Upper lobe of left lung (tissue), 6 donors: Measurements from ENCODE around the gene MAB21L4. TPM values are rescaled to one million over a fixed set of nuclear protein-coding genes. Genes with fewer than 3 reads are reported as not detected.
A peak's percentile ranks its signal among the peaks of the same experiment; 100 is the strongest.

Source experiments
- ATAC-seq, 2 donors: fragments of 200-7000 bp; cut with Tn5 transposase; one replicate each; pipeline ENCODE4 v1.9.1; 2022; ENCODE audit warnings: mild to moderate bottlenecking in 2 of 2, moderate library complexity in 2 of 2; ENCODE audit not compliant: low FRiP score in 2 of 2
- DNase-seq, 2 donors: peaks; one replicate each; pipeline ENCODE4 v3.0.0-alpha.2; 2019 to 2020
- H3K27ac ChIP-seq, 4 donors: fragments of 200-600 bp; sonication (generic); one replicate each; pipeline ENCODE4 v1.5.1; 2016 to 2019
- H3K27me3 ChIP-seq, 4 donors: fragments of 200-600 bp; sonication (generic); one replicate each; pipeline ENCODE4 v1.5.1; 2017 to 2019
- H3K36me3 ChIP-seq, 4 donors: fragments of 200-600 bp; sonication (generic); one replicate each; pipeline ENCODE4 v1.5.1; 2016 to 2019
- H3K4me1 ChIP-seq, 4 donors: fragments of 200-600 bp; sonication (generic); one replicate each; pipeline ENCODE4 v1.5.1; 2018 to 2019
- H3K4me3 ChIP-seq, 4 donors: fragments of 200-600 bp; sonication (generic); one replicate each; pipeline ENCODE4 v1.5.1; 2017 to 2019; ENCODE audit warnings: mild to moderate bottlenecking in 2 of 4, moderate library complexity in 1 of 4
- H3K9me3 ChIP-seq, 4 donors: fragments of 200-600 bp; sonication (generic); one replicate each; pipeline ENCODE4 v1.5.1; 2018 to 2019
- EP300 ChIP-seq, 4 donors: sonication (generic); formaldehyde crosslinking; IDR thresholded peaks; one replicate each; pipeline ENCODE4 v1.5.1; 2017; ENCODE audit warnings: antibody characterized with exemption in 4 of 4, control low read depth in 2 of 4
- POLR2A ChIP-seq, 4 donors: fragments of 450-650 bp; IDR thresholded peaks; one replicate each; pipeline ENCODE4 v1.5.1; 2016 to 2017; ENCODE audit warnings: antibody characterized with exemption in 4 of 4, mild to moderate bottlenecking in 2 of 4
- POLR2AphosphoS5 ChIP-seq, 2 donors: sonication (generic); formaldehyde crosslinking; IDR thresholded peaks; one replicate each; pipeline ENCODE4 v1.5.1; 2017; ENCODE audit warnings: antibody characterized with exemption in 2 of 2
- WGBS, 2 donors: methylation state at CpG; one replicate each; pipeline ENCODE4 v1.1.5; 2017 to 2018; 5-methylcytosine and 5-hydroxymethylcytosine counted together
- total RNA-seq, 6 donors: library from RNA; depleted of rRNA in 4 of 6; stranded (reverse); fragments of >200 nt in 4 of 6; gene quantifications; one replicate each; pipeline versions ENCODE4 v1.1.0 to v1.2.1, GENCODE V29; 2016 to 2021
- TF ChIP-seq, protein P1 (sequence below), 6 experiments: fragments of 450-650 bp in 4 of 6; fragments of 200-600 bp in 2 of 6; sonication (generic) in 2 of 6; IDR thresholded peaks; one replicate each; pipeline ENCODE4 v1.5.1; 2016 to 2019; ENCODE audit warnings: antibody characterized with exemption in 6 of 6
- donor health status: DM: no; HTN: no; CAD: no; lungs with moderate emphysema.
- donor health status: DM: no; HTN: yes; CAD: no; lungs with severe emphysema.

The MAB21L4 gene
- total RNA-seq, 6 donors from 2014 or later, result 11.5 to 117 (median 29.0) TPM

- DNase-seq (no peak), ATAC-seq (no peak)
- no peak overlapping the region for H3K27ac ChIP-seq
- H3K4me1 ChIP-seq, result no peaks in the 10 kb centered on the region
- no peaks in the 10 kb centered on the region for H3K36me3 ChIP-seq
- TF ChIP-seq EP300 (IDR thresholded peaks at IDR 0.05) (no peak), POLR2A (IDR thresholded peaks at IDR 0.05) (no peak), POLR2AphosphoS5 (IDR thresholded peaks at IDR 0.05) (no peak)
- TF ChIP-seq, protein P1, sequence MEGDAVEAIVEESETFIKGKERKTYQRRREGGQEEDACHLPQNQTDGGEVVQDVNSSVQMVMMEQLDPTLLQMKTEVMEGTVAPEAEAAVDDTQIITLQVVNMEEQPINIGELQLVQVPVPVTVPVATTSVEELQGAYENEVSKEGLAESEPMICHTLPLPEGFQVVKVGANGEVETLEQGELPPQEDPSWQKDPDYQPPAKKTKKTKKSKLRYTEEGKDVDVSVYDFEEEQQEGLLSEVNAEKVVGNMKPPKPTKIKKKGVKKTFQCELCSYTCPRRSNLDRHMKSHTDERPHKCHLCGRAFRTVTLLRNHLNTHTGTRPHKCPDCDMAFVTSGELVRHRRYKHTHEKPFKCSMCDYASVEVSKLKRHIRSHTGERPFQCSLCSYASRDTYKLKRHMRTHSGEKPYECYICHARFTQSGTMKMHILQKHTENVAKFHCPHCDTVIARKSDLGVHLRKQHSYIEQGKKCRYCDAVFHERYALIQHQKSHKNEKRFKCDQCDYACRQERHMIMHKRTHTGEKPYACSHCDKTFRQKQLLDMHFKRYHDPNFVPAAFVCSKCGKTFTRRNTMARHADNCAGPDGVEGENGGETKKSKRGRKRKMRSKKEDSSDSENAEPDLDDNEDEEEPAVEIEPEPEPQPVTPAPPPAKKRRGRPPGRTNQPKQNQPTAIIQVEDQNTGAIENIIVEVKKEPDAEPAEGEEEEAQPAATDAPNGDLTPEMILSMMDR (IDR thresholded peaks at IDR 0.05), result no peak
- no peak overlapping the region for H3K4me3 ChIP-seq
- H3K9me3 ChIP-seq, result no peaks in the 10 kb centered on the region
- no peaks in the 10 kb centered on the region for H3K27me3 ChIP-seq
- WGBS, 2 donors, result 63 to 83% methylated on average over 1 to 11 of the region's 11 CpGs
These were observed 35.5 kb upstream of the MAB21L4 start for GRCh38 chr2:240931319-240931949.

GRCh38 chr2:240930631-240931318, 34.8 kb upstream of the MAB21L4 start:
- H3K27ac ChIP-seq, result no peak overlapping the region
- TF ChIP-seq POLR2AphosphoS5 (IDR thresholded peaks at IDR 0.05) (no peak), EP300 (IDR thresholded peaks at IDR 0.05) (no peak), POLR2A (IDR thresholded peaks at IDR 0.05) (no peak)
- TF ChIP-seq, protein P1 (IDR thresholded peaks at IDR 0.05), result no peak

DNA sequence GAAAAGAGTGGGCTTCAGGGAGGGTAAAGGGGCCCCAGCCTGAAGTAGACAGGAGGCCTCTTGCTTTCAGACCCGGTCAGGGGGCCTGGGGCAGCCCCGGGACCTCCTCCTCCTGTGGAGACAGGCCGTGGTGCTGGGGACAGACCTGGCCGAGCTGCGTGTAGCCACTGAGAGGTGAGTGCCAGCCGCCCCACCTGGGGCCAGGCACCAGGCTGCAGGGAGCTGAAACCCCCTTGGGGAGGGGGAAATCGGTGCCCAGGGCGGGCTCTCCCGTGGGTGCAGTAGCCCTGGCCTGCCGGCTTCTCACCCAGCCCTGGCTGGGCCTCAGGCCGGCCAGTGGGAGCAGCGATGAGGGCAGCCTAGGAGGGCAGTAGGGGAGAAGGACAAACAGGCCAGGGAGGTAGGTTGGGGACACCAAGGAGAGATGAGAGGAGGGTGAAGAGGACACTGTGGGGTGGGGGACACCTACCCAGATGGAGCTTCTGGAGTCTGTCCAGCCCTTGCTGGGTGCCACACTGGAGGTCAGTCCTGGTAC, 34.2 kb upstream of the MAB21L4 start:
- no peaks in the 10 kb centered on the region for H3K4me1 ChIP-seq
- H3K4me3 ChIP-seq, result no peak overlapping the region
- DNase-seq, result peak in 1 of 2 donors; percentile 78
- 91 to 100% methylated on average over 2 to 12 of the region's 12 CpGs for WGBS, 2 donors
- H3K27me3 ChIP-seq, result no peaks in the 10 kb centered on the region
- H3K9me3 ChIP-seq, result no peaks in the 10 kb centered on the region
- no peaks in the 10 kb centered on the region for H3K36me3 ChIP-seq
- no peak overlapping the region for H3K27ac ChIP-seq
- TF ChIP-seq POLR2AphosphoS5 (IDR thresholded peaks at IDR 0.05), result no peak
- TF ChIP-seq EP300 (IDR thresholded peaks at IDR 0.05), result no peak
- TF ChIP-seq, protein P1 (IDR thresholded peaks at IDR 0.05), result no peak
- TF ChIP-seq POLR2A (IDR thresholded peaks at IDR 0.05), result no peak
- no peak for ATAC-seq

More at GRCh38 chr2:240930631-240931318, 34.8 kb upstream of the MAB21L4 start:
- DNase-seq (peak in 1 of 2 donors; percentile 78), ATAC-seq (no peak)
- Histone ChIP-seq H3K4me1 (no peaks in the 10 kb centered on the region), H3K9me3 (no peaks in the 10 kb centered on the region), H3K4me3 (no peak overlapping the region), H3K36me3 (no peaks in the 10 kb centered on the region), H3K27me3 (no peaks in the 10 kb centered on the region)
- 88 to 97% methylated on average over 6 to 26 of the region's 26 CpGs for WGBS, 2 donors

GRCh38 chr2:240929364-240930095, 33.6 kb upstream of the MAB21L4 start:
- no peaks in the 10 kb centered on the region for H3K4me1 ChIP-seq
- no peak for TF ChIP-seq EP300 (IDR thresholded peaks at IDR 0.05)
- TF ChIP-seq POLR2A (IDR thresholded peaks at IDR 0.05), result no peak
- TF ChIP-seq, protein P1 (IDR thresholded peaks at IDR 0.05), result no peak
- no peak for TF ChIP-seq POLR2AphosphoS5 (IDR thresholded peaks at IDR 0.05)
- ATAC-seq, result no peak
- no peak for DNase-seq
- no peaks in the 10 kb centered on the region for H3K9me3 ChIP-seq
- WGBS, 2 donors, result 69 to 77% methylated on average over 9 to 10 of the region's 10 CpGs
- no peak overlapping the region for H3K4me3 ChIP-seq
- no peaks in the 10 kb centered on the region for H3K36me3 ChIP-seq
- no peak overlapping the region for H3K27ac ChIP-seq
- H3K27me3 ChIP-seq, result no peaks in the 10 kb centered on the region
